SK-N-MC (cell line): ENCODE measurements around the gene AP2B1.

Experiments used
- EZH2 ChIP-seq: fragments of 200-600 bp; sonication (generic); IDR thresholded peaks from one replicate; pipeline ENCODE4 v1.6.1; 2017; ENCODE audit warnings: antibody characterized with exemption
- POLR2AphosphoS5 ChIP-seq: IDR thresholded peaks from 2 replicates; pipeline ENCODE4 v1.6.1; 2012; ENCODE audit warnings: mild to moderate bottlenecking, low read depth, low read length, borderline replicate concordance

GRCh38 chr17:35683591-35683990 is 96.5 kb downstream of the AP2B1 start:
- TF ChIP-seq POLR2AphosphoS5 (no peak), EZH2 (no peak)
